GM12874 (cell line): ENCODE measurements around the gene PORCN.

Source experiments
- CTCF ChIP-seq: IDR thresholded peaks from 2 replicates; pipeline ENCODE4 v1.5.1; 2011; ENCODE audit warnings: low read depth, mild to moderate bottlenecking, control low read depth, low read length, moderate library complexity; ENCODE audit not compliant: insufficient read depth

PORCN gene

GRCh38 chrX:48520455-48520854, 11.7 kb downstream of the PORCN start:
- no peak for TF ChIP-seq CTCF

DNA sequence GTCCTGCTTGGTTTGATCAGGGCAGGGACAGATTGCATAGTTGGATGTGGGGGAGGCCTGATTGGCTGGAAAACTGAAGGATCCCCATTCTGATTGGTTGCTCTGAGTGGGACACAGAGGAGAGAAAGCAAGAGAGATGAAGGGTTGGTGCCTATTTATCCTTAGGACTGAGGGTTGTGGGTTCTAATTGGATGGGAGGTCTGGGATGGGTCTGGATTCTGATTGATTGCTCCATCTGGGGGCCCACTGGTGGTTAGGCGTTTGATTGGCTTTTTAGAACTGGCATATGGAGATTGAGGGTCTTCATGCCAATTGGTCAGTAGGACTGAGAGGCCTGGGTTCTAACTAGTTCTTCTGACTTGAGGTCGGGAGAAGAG, 12.2 kb downstream of the PORCN start:
- no peak for TF ChIP-seq CTCF

- no peak for TF ChIP-seq CTCF
Measured at GRCh38 chrX:48521353-48522243, 12.8 kb downstream of the PORCN start, which contains the start of gene EBP. Gene EBP (plus strand): TSS chrX:48521808. CDS start chrX:48523772, 1,964 bp downstream.

DNA sequence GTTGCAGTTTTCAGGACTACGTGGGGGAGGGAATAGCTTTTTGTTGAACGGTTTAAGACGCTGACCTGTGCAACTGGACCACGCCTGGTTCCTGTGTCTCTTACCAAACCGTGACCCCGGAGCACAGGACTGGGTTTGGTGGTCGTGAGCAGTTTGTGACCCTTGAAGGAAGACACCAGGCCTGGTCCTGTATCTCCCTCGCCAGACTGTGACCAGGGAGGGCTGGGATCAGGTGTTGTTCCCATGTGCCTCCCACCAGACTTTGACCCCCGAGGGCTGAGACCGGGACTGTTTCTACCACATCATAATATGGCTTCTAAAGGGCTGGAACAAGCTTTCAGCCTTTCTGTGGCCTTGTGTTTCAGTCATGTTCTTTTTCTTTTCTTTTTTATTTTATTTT, 13.5 kb downstream of the PORCN start:
- TF ChIP-seq CTCF: no peak

GRCh38 chrX:48523682-48524081, 14.9 kb downstream of the PORCN start:
- TF ChIP-seq CTCF: no peak

- no peak for TF ChIP-seq CTCF
Measured at GRCh38 chrX:48530736-48531135, 21.9 kb downstream of the PORCN start.

- TF ChIP-seq CTCF: no peak
Measured at GRCh38 chrX:48531358-48531959, 22.7 kb downstream of the PORCN start.
